GM19193 (cell line): Measurements from ENCODE around the gene CCDC71.

Source experiments
- POLR2A ChIP-seq: IDR thresholded peaks from 4 replicates; pipeline ENCODE4 v1.6.1; 2011; ENCODE audit not compliant: insufficient read depth, insufficient read length; ENCODE audit errors: extremely low read depth

Gene CCDC71

DNA sequence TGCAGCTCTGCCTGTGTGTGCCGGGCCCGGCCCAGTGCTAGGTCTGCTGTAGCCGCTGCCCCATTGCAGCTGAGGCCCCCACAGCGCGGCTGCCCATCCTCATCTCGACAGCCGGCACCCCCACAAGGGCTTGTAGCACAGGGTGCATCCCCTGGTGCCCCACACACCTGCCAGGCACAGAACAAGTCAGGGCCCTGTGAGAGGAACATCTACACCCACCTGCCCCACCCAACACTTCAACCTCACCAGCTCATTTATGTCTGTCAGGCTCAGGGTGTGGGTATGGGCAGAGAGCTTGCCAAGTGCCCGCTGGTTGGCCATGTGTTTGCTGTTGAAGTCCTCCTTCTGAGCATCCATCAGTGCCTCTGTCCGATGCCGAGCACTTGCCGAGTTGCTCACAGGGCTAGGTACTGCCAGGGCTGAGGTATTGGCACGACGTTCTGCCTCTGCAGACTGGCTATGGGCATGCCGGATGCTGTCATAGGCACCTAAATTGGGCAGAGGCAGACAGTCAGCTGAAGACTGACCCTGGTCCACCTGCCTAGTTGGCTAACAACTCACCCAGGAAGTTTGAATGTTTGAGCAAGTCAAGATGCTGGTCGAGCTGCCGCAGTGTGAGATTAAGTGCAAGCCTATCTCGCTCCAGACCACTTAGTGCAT, 43.1 kb downstream of the CCDC71 start:
- no peak for TF ChIP-seq POLR2A

DNA sequence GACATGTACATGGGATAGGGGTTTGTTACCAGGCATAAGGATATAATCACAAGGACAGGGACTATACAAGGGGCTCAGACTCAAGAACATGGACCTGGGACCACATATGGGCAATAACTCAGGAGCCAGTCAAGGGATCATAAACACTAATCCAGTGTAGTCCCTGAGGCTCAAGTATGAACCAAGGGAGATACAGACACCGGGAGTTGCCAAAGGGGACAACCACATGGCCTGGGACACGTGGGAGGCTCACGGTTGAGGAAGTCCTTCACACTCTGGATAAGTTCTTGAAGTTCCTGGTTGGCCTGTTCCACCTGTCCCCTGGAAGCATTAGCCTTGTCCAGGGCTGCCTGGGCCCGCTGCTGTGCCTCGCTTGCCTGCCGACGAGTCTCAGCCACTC, 43.7 kb downstream of the CCDC71 start:
- TF ChIP-seq POLR2A: no peak

- TF ChIP-seq POLR2A: no peak
These were observed 44.1 kb downstream of the CCDC71 start for GRCh38 chr3:49122022-49122421.

GRCh38 chr3:49121132-49121736, 44.9 kb downstream of the CCDC71 start:
- no peak for TF ChIP-seq POLR2A

GRCh38 chr3:49120438-49121131, 45.5 kb downstream of the CCDC71 start, which contains the start of gene USP19:
USP19 (minus strand) TSS chr3:49120823; CDS start chr3:49119145, 1,678 bp downstream.
- TF ChIP-seq POLR2A: peak; percentile 93

DNA sequence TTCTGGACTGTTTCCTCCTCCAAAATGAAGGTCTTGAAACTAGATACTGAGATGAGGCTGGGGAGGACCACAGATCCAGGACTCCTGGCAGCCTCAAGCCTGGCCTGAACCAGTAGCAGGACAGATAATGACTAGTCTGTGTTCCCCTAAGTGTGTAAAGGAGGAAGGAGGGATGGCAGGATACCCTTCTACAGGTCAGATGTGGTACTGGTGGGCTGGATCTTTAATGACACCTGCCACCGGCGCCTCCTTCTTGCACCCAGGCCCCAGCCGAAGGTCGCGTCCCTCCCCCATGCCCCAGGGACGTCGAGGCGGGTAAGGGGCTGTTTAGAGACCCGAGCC, 46.1 kb downstream of the CCDC71 start:
- TF ChIP-seq POLR2A: no peak

- no peak for TF ChIP-seq POLR2A
These were observed 46.7 kb downstream of the CCDC71 start for GRCh38 chr3:49119439-49119838.

DNA sequence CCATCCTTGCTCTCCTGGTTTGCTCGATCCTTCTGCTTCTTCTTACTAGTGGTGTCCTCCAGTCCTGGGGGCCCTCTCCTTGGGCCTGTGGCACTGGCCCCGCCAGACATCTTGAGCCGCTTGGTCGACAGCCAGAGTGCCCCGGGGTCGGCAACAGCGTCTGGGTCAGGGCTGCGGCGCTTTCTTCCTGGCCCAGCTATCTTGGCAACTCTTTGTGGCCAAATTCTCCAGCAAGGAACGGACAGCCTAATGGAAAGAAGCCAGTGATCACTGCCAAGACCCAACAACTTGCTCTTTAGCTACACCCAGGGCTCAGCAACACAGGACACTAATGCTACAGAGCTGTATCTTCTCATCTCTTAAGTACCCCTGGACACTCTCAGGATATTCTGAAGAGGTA, 47.1 kb downstream of the CCDC71 start:
- TF ChIP-seq POLR2A: no peak
